Activated naive CD8-positive, alpha-beta T cell treated with anti-CD3 and anti-CD28 coated beads, Interleukin-2, amount 10 ng/mL, durations not matched to agents 7 days and 5 days (primary cell): ENCODE results near the gene OLFML2B. TPM values are rescaled to one million over a fixed set of nuclear protein-coding genes. Genes with fewer than 3 reads are reported as not detected.
"Not testable (repeated sequence)": the region's sequence is repeated elsewhere in the genome, so short reads cannot be mapped to it uniquely, and the experiment has no call there.

Source experiments
- ATAC-seq: fragments of 150-1000 bp; cut with Tn5 transposase; one replicate; pipeline ENCODE4 v1.10.0; 2021; ENCODE audit warnings: low read depth, moderate library complexity
- POLR2A ChIA-PET: fragments of 350-600 bp; sonication (Branson Sonifier 250); formaldehyde crosslinking; loops from one replicate; lab custom pipeline; 2021; ENCODE audit warnings: antibody characterized with exemption; lab: Charles Lee
- DNase-seq: peaks from one replicate; pipeline ENCODE4 v3.0.0; 2021
- H3K27ac Mint-ChIP-seq: one replicate; pipeline ENCODE4 v1.8.0; 2022; ENCODE audit warnings: mild to moderate bottlenecking, mixed read lengths
- H3K27me3 Mint-ChIP-seq: one replicate; pipeline ENCODE4 v1.8.0; 2022; ENCODE audit warnings: mild to moderate bottlenecking, moderate library complexity, mixed read lengths
- H3K36me3 Mint-ChIP-seq: one replicate; pipeline ENCODE4 v1.8.0; 2021; ENCODE audit warnings: mild to moderate bottlenecking, mixed read lengths
- H3K4me1 Mint-ChIP-seq: one replicate; pipeline ENCODE4 v1.8.0; 2021; ENCODE audit warnings: mixed read lengths
- H3K4me3 Mint-ChIP-seq: one replicate; pipeline ENCODE4 v1.8.0; 2022; ENCODE audit warnings: mild to moderate bottlenecking, moderate library complexity, mixed read lengths
- H3K9me3 Mint-ChIP-seq: one replicate; pipeline ENCODE4 v1.8.0; 2021; ENCODE audit warnings: mixed read lengths
- total RNA-seq, 2 experiments: library from RNA; stranded (reverse); gene quantifications; one replicate each; pipeline ENCODE4 v1.2.3, GENCODE V29; 2021

The OLFML2B gene
- total RNA-seq, 2 experiments from 2014 or later: 0.14 to 0.82 TPM

DNA sequence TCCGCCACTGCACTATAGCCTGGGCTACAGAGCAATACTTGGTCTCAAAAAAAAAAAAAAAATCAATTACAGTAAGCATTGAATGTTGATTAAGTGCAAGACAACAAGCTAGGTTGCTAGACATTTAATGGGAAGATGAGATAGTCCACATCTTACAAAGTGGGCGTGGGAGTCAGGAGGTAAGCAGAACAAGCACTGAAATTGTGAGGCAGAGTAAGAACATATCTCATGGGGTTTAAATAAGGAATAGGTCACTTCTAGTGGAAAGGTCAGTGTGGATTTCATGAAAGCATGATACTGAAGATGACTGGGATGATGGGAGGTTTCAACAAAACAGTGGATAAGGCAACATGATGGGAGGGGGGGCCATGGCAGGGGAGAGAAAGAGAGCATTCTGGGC lies 1.9 kb upstream of the OLFML2B start:
- ATAC-seq: no peak
- no peak overlapping the region for H3K27ac Mint-ChIP-seq
- no peak overlapping the region for H3K4me3 Mint-ChIP-seq
- POLR2A ChIA-PET: no interaction called here
- H3K36me3 Mint-ChIP-seq: no peaks in the 10 kb centered on the region
- H3K9me3 Mint-ChIP-seq: peaks cover 1% of the 10 kb centered on the region
- H3K4me1 Mint-ChIP-seq: peaks cover 9% of the 10 kb centered on the region
- no peak for DNase-seq
- H3K27me3 Mint-ChIP-seq: peaks cover 50% of the 10 kb centered on the region

DNA sequence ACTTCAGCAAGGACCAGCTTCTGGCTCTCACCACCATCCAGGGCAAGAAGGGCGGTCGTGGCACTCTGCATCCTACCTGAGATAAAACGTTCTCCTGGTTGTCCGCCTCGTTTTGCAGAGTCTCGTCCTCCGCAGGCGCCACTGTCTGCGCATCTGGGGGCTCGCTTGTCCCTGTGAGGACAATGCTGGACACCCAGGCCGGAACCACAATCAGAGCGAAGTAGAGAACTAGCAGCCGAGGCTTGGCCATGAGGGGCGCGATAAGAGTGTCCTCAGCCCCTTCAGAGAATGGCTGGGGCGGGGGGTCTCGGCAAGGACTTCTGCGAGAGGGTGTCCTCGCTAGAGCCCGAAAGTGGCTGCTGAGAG lies 505 bp downstream of the OLFML2B start:
- DNase-seq (no peak), ATAC-seq (no peak)
- peaks cover 1% of the 10 kb centered on the region for H3K9me3 Mint-ChIP-seq
- no peaks in the 10 kb centered on the region for H3K36me3 Mint-ChIP-seq
- POLR2A ChIA-PET: no interaction called here
- H3K27me3 Mint-ChIP-seq: peaks cover 45% of the 10 kb centered on the region
- H3K4me1 Mint-ChIP-seq: peaks cover 9% of the 10 kb centered on the region
- no peak overlapping the region for H3K27ac Mint-ChIP-seq
- H3K4me3 Mint-ChIP-seq: peak overlapping the region; percentile 89

DNA sequence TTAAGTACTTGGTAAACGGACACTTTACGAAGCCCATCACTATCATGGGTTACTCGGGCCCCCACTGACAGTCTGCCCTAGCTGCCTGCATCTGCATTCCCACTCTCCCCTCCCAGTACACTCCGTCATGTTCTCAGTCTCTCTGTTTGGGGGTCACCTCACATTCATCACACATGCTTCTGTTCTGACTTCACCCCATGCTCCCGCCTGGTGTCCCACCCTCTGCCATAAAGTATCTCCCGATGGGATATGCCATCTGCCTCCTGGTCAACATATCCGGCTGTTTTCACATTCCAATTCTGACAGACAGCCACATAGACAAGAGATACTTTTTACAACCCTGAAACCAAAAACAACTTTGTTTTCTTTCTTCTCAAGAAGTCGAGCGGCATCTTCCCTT lies 1.0 kb downstream of the OLFML2B start:
- Mint-ChIP-seq H3K4me3 (peak overlapping the region; percentile 89), H3K9me3 (no peaks in the 10 kb centered on the region), H3K36me3 (no peaks in the 10 kb centered on the region), H3K27ac (no peak overlapping the region), H3K27me3 (peaks cover 43% of the 10 kb centered on the region), H3K4me1 (peaks cover 9% of the 10 kb centered on the region)
- POLR2A ChIA-PET: no interaction called here
- DNase-seq: no peak
- no peak for ATAC-seq

DNA sequence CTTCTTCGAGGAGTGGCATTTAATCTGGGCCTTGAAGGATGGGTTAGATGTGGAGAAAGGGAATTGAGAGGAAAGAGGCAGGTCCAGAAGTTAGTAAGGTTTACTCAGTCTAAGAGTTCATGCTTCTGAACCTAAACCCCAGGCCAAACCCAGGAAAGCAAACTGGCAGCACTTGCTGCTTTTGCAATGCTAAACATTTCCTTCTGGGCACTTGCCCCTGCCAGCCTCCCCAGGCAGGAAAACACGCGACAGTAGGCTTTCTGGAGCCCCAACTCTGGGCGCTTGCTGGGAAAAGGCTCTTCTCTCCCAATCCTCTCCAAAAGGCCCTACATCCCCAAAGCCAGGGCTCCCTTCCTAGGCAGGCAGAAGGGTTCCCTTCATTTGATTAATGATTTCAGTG lies 2.5 kb downstream of the OLFML2B start:
- ATAC-seq: no peak

DNA sequence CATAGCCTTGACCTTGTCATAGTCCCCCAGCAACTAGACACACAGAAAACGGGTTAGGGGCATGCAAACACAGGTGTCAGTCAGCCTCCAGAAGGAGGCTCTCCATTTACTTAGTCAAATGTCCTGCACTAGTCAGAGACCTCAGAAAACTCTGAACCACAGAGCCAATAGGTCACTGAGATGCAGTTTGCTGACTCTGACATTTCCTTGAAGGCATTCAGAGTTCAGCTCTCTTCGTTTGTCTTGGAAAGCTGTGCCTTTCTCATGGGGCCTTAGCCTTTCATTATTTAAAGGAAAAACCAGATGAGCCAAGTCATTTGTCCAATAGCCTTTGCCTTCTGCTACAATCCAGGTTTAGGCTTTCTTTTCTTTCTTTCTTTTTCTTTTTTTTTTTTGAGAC lies 3.5 kb downstream of the OLFML2B start:
- DNase-seq: no peak
- Mint-ChIP-seq H3K27ac (no peak overlapping the region), H3K9me3 (no peaks in the 10 kb centered on the region), H3K4me3 (no peak overlapping the region), H3K4me1 (peaks cover 9% of the 10 kb centered on the region), H3K27me3 (peaks cover 28% of the 10 kb centered on the region), H3K36me3 (no peaks in the 10 kb centered on the region)
- POLR2A ChIA-PET: no interaction called here
- no peak for ATAC-seq

More for the DNA sequence above, 2.5 kb downstream of the OLFML2B start:
- H3K4me3 Mint-ChIP-seq: no peak overlapping the region
- H3K9me3 Mint-ChIP-seq: no peaks in the 10 kb centered on the region
- H3K36me3 Mint-ChIP-seq: no peaks in the 10 kb centered on the region
- H3K27me3 Mint-ChIP-seq: peaks cover 34% of the 10 kb centered on the region
- DNase-seq: no peak
- H3K4me1 Mint-ChIP-seq: peaks cover 9% of the 10 kb centered on the region
- H3K27ac Mint-ChIP-seq: no peak overlapping the region
- POLR2A ChIA-PET: no interaction called here

DNA sequence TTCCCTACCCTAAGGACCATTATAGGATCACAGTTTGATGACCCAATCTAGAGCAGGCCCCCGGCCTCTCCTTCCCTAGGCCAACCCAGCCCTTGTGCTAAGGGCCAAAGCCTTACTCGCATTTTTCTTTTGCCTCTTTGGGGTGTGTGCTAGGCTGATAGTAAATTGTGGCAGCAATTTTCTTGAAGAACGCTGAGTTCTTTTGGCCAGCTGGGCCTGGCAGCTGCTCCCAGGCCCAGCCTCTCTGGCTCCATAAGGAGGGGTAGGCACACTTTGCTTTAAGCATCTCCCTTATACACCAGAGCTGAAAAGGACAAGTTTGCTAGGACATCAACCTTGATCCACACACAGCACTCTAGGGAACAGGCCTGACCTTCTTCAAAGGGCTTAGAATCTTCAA lies 4.2 kb downstream of the OLFML2B start:
- ATAC-seq (no peak), DNase-seq (no peak)
- H3K27me3 Mint-ChIP-seq: peaks cover 25% of the 10 kb centered on the region
- no peak overlapping the region for H3K4me3 Mint-ChIP-seq
- H3K27ac Mint-ChIP-seq: no peak overlapping the region
- H3K36me3 Mint-ChIP-seq: no peaks in the 10 kb centered on the region
- POLR2A ChIA-PET: no interaction called here
- H3K9me3 Mint-ChIP-seq: no peaks in the 10 kb centered on the region
- H3K4me1 Mint-ChIP-seq: peaks cover 7% of the 10 kb centered on the region

DNA sequence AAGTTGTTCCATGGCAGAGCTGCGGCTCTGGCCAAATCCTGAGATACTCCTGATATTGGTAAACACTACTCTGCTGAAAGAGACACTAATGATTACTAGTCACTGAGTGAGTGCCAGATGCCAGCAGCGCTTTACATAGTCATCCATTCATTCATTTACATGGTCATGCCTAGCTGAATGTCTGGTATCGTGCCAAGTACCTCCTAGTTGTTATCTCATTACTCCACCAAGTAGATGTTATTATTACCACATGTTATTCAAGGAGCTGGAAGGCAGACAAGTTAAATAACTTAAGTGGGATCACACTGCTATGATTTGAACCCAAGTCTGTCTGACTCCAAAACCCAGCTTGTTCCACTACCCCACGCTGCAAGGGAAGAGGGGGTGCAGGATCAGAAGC lies 4.7 kb downstream of the OLFML2B start:
- ATAC-seq (no peak), DNase-seq (no peak)
- Mint-ChIP-seq H3K27me3 (peaks cover 20% of the 10 kb centered on the region), H3K4me3 (no peak overlapping the region), H3K4me1 (peaks cover 3% of the 10 kb centered on the region), H3K36me3 (no peaks in the 10 kb centered on the region), H3K27ac (no peak overlapping the region), H3K9me3 (peaks cover 2% of the 10 kb centered on the region)
- POLR2A ChIA-PET: no interaction called here

DNA sequence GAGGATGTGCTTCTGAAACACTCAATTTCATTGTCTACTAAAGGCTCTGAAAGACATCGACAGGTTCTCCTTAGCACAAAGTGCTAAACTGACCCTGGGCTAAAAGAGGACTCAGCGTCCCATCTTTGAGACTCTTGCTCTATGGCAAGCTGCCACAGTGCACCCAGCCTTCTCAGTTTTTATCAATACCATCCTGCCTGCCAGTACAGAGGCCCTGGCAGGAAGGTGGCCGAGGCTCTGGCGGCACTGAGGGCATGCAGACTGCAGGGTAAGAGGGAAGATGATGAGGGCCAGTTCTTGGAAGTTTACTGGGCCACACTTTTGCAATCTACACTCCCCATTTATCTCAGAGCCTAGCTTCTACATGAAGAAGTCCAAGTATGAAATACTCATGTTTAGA lies 5.3 kb downstream of the OLFML2B start:
- no peak for DNase-seq
- POLR2A ChIA-PET: no interaction called here
- no peak for ATAC-seq
- peaks cover 1% of the 10 kb centered on the region for H3K4me1 Mint-ChIP-seq
- peaks cover 19% of the 10 kb centered on the region for H3K27me3 Mint-ChIP-seq
- H3K36me3 Mint-ChIP-seq: no peaks in the 10 kb centered on the region
- no peak overlapping the region for H3K27ac Mint-ChIP-seq
- H3K9me3 Mint-ChIP-seq: peaks cover 3% of the 10 kb centered on the region
- no peak overlapping the region for H3K4me3 Mint-ChIP-seq

DNA sequence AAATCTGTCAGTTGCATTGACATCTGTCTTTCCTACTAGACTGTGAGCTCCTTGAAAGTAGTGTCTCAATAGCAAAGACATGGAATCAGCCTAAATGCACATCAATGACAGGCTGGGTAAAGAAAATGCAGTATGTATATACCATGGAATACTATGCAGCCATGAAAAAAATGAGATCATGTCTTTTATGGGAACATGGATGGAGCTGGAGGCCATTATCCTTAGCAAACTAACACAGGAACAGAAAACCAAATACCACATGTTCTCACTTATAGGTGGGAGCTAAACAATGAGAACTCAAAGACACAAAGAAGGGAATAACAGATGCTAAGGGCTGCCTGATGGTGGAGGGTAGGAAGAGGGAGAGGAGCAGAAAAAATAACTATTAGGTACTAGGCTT lies 5.9 kb downstream of the OLFML2B start:
- H3K36me3 Mint-ChIP-seq, DNase-seq, POLR2A ChIA-PET, H3K4me1 Mint-ChIP-seq, H3K9me3 Mint-ChIP-seq, H3K4me3 Mint-ChIP-seq, ATAC-seq, H3K27ac Mint-ChIP-seq: not testable (repeated sequence)
- peaks cover 13% of the 10 kb centered on the region for H3K27me3 Mint-ChIP-seq

DNA sequence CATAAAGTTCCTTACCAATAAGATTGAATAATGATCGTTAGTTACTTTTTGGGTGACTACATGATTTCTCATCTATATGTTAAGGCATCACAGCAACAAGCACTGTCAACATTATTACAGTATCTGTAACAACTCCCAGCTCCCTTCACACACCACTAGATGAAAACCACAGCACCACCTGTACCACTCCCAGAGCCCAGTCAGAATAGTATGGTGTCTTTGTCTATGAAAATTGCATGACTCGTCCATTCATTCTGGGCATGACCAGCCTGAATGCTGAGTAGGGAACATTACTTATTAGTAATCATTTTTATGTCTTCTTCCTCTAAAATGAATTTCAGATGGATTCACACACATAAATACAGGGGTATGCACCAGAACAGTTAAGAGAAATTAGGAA lies 7.0 kb downstream of the OLFML2B start:
- Mint-ChIP-seq H3K27me3 (peaks cover 3% of the 10 kb centered on the region), H3K4me3 (no peak overlapping the region), H3K4me1 (no peaks in the 10 kb centered on the region), H3K36me3 (no peaks in the 10 kb centered on the region), H3K27ac (no peak overlapping the region), H3K9me3 (peaks cover 5% of the 10 kb centered on the region)
- DNase-seq (no peak), ATAC-seq (no peak)
- POLR2A ChIA-PET: no interaction called here

DNA sequence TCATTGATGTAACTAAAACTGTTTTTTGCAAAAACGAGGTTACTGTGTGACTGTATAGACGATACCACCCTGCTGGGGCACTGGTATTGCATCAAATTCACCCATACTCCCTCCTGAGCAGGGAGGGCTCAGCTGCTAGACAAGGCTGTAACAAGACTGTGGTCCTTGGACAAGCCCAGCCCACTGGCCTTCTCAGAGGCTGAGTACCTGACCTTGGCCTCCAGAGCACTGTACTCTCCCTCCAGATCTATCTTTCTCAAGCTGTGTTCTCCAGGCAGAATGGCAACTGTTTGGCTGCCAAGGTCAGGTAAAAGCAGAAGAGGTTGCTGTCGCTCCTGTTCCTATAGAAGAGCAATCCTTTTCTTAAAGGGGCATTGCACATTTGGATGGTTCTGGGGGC lies 8.5 kb downstream of the OLFML2B start:
- Mint-ChIP-seq H3K27me3 (no peaks in the 10 kb centered on the region), H3K4me1 (no peaks in the 10 kb centered on the region), H3K4me3 (no peak overlapping the region), H3K9me3 (peaks cover 5% of the 10 kb centered on the region), H3K36me3 (no peaks in the 10 kb centered on the region), H3K27ac (no peak overlapping the region)
- POLR2A ChIA-PET: no interaction called here
- DNase-seq (no peak), ATAC-seq (no peak)

DNA sequence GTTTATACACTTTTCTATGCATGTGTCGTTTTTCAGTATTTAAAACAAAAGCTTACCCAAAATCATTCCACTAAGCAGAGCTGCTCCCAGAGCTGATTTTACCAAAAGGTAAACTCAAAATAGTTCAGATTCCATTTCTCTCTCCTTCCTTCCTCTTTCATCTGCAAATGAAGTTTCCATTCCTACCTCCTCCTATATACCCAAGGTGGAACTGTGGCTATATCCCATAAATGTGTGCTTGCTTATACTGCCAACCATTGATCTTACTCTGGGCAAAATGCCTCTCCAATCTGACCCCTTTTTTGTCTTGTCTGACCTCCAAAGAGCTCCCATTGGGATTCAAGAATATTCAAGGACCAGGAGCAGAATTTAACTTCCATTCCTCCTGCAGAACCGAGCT lies 9.5 kb downstream of the OLFML2B start:
- H3K9me3 Mint-ChIP-seq: peaks cover 5% of the 10 kb centered on the region
- H3K4me1 Mint-ChIP-seq: no peaks in the 10 kb centered on the region
- H3K27me3 Mint-ChIP-seq: no peaks in the 10 kb centered on the region
- POLR2A ChIA-PET: no interaction called here
- ATAC-seq: no peak
- no peak overlapping the region for H3K4me3 Mint-ChIP-seq
- no peak overlapping the region for H3K27ac Mint-ChIP-seq
- DNase-seq: no peak
- no peaks in the 10 kb centered on the region for H3K36me3 Mint-ChIP-seq

DNA sequence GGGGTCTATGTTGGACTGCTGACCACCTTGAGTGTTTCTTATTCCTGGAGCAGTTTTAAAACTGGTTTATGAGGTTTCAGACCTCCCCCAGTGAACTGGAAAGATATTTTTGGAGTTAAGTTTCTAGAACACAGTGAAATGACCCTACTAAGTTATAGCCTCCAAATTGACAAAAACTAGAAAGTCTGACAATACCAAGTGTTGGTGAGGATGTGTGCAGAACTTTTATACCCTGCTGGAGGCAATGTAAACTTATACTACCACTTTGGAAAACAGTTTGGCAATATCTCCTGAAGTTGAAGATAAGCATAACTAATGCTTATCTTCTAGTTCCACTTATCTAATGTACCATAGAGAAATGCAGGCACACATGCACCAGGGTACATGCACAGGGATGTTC lies 10.4 kb downstream of the OLFML2B start:
- Mint-ChIP-seq H3K27me3 (no peaks in the 10 kb centered on the region), H3K9me3 (peaks cover 5% of the 10 kb centered on the region), H3K36me3 (no peaks in the 10 kb centered on the region), H3K4me3 (no peak overlapping the region), H3K27ac (no peak overlapping the region), H3K4me1 (no peaks in the 10 kb centered on the region)
- no peak for DNase-seq
- no peak for ATAC-seq
- POLR2A ChIA-PET: no interaction called here

DNA sequence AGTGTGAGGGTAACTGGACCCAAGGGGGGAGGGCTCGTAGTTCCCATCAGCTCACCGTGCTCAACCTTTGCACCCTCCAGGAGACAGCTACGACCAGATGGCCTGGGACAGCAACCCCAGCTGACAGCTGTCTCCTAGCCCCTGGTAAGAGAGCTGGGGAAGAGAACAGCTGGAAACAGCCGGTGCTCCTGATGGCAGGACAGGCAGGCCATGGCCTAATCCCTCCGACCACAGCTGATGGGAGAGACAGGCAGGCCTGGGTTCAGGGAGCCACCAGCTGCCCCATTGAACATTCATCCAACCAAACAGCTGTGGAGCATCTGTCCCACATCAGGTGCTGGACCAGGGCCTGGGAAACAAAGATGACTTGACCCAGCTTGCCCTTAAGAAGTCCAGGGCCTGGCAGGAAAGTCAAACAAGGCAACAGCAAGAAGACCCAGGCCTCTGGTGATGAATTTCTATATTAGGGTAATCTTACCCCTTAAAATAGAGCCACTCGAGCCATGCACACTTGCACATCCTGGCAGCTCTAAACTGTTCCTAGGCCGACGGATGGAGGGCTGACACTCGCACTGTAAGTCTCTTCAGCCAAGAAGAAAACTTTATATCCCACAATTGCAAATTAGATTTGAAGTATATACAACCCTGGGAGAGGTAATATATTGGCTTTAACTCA lies 12.2 kb downstream of the OLFML2B start:
- H3K27ac Mint-ChIP-seq: no peak overlapping the region
- ATAC-seq (no peak), DNase-seq (no peak)
- POLR2A ChIA-PET: no interaction called here
- peaks cover 5% of the 10 kb centered on the region for H3K9me3 Mint-ChIP-seq
- H3K4me1 Mint-ChIP-seq: no peaks in the 10 kb centered on the region
- no peak overlapping the region for H3K4me3 Mint-ChIP-seq
- no peaks in the 10 kb centered on the region for H3K27me3 Mint-ChIP-seq
- H3K36me3 Mint-ChIP-seq: no peaks in the 10 kb centered on the region

DNA sequence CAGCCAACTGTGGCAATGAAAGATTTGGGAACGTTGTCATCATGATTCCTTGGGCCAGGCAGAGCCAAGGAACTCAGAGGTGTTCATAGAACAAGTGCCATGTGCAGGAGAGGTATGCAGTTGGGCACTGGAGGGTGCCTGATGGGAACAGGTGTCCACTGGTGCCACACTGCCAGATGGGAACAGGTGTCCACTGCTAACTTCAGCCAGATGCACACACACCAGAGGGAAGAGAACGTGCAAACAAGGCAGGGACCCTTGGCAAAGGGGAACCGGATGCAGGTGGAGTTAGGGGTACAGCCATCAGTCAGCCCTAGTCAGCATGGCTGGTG lies 13.5 kb downstream of the OLFML2B start:
- Mint-ChIP-seq H3K4me1 (no peaks in the 10 kb centered on the region), H3K36me3 (no peaks in the 10 kb centered on the region), H3K27me3 (no peaks in the 10 kb centered on the region), H3K4me3 (no peak overlapping the region), H3K9me3 (peaks cover 5% of the 10 kb centered on the region), H3K27ac (no peak overlapping the region)
- POLR2A ChIA-PET: no interaction called here
- no peak for ATAC-seq
- no peak for DNase-seq
